ENCODE data around the gene MGAT3.

- no peak for TF ChIP-seq CTCF (conservative IDR thresholded peaks at IDR 0.05; ENCODE audit: low read length)
- TF ChIP-seq EZH2phosphoT487 (IDR thresholded peaks at IDR 0.05; ENCODE audit: borderline replicate concordance, low read depth, low read length), result no peak
These were observed 51.6 kb downstream of the MGAT3 start for GRCh38 chr22:39508393-39508792.

Data from OCI-LY7 (cell line).